ENCODE measurements around the gene ADSS1.
"Not testable (repeated sequence)": the region's sequence is repeated elsewhere in the genome, so short reads cannot be mapped to it uniquely, and the experiment has no call there.

ADSS1 gene

GRCh38 chr14:104750753-104751057, 26.7 kb downstream of the ADSS1 start:
- not testable (repeated sequence) for H3K27ac ChIP-seq (ENCODE audit: low read depth, low read length); H3K9ac ChIP-seq (ENCODE audit: low read depth in 1 of 2, low read length in 2 of 2); H3K4me3 ChIP-seq (ENCODE audit: low read depth in 1 of 2, low read length in 2 of 2); H3K36me3 ChIP-seq (ENCODE audit: control insufficient read depth in 1 of 2, insufficient read depth in 2 of 2, low read length in 2 of 2); H3K27me3 ChIP-seq (ENCODE audit: control insufficient read depth in 1 of 2, insufficient read depth in 2 of 2, low read length in 2 of 2); H3K9me3 ChIP-seq (ENCODE audit: control insufficient read depth in 1 of 2, low read length in 2 of 2)
- H3K4me1 ChIP-seq (ENCODE audit: control insufficient read depth in 1 of 2, insufficient read depth in 2 of 2, low read length in 2 of 2), result peaks cover 58 to 59% of the 10 kb centered on the region in 2 donors

GRCh38 chr14:104751539-104752422, 27.8 kb downstream of the ADSS1 start:
- Histone ChIP-seq H3K9me3 (ENCODE audit: control insufficient read depth in 1 of 2, low read length in 2 of 2) (no peaks in the 10 kb centered on the region), H3K27ac (ENCODE audit: low read depth, low read length) (peak overlapping the region; percentile 73), H3K4me3 (ENCODE audit: low read depth in 1 of 2, low read length in 2 of 2) (peak overlapping the region; percentile 61 to 76), H3K27me3 (ENCODE audit: control insufficient read depth in 1 of 2, insufficient read depth in 2 of 2, low read length in 2 of 2) (no peaks in the 10 kb centered on the region), H3K9ac (ENCODE audit: low read depth in 1 of 2, low read length in 2 of 2) (peak overlapping the region; percentile 54 to 77), H3K36me3 (ENCODE audit: control insufficient read depth in 1 of 2, insufficient read depth in 2 of 2, low read length in 2 of 2) (peaks cover 9 to 16% of the 10 kb centered on the region in 2 donors), H3K4me1 (ENCODE audit: control insufficient read depth in 1 of 2, insufficient read depth in 2 of 2, low read length in 2 of 2) (peaks cover 55 to 60% of the 10 kb centered on the region in 2 donors)

- peaks cover 14 to 22% of the 10 kb centered on the region in 2 donors for H3K36me3 ChIP-seq (ENCODE audit: control insufficient read depth in 1 of 2, insufficient read depth in 2 of 2, low read length in 2 of 2)
- H3K4me3 ChIP-seq (ENCODE audit: low read depth in 1 of 2, low read length in 2 of 2), result peak overlapping the region; percentile 61 to 76
- H3K27me3 ChIP-seq (ENCODE audit: control insufficient read depth in 1 of 2, insufficient read depth in 2 of 2, low read length in 2 of 2), result no peaks in the 10 kb centered on the region
- peak overlapping the region; percentile 73 for H3K27ac ChIP-seq (ENCODE audit: low read depth, low read length)
- peak overlapping the region; percentile 54 to 77 for H3K9ac ChIP-seq (ENCODE audit: low read depth in 1 of 2, low read length in 2 of 2)
- no peaks in the 10 kb centered on the region for H3K9me3 ChIP-seq (ENCODE audit: control insufficient read depth in 1 of 2, low read length in 2 of 2)
- peaks cover 55 to 60% of the 10 kb centered on the region in 2 donors for H3K4me1 ChIP-seq (ENCODE audit: control insufficient read depth in 1 of 2, insufficient read depth in 2 of 2, low read length in 2 of 2)
Observed at GRCh38 chr14:104752423-104752734, 28.4 kb downstream of the ADSS1 start.

- Histone ChIP-seq H3K4me1 (ENCODE audit: control insufficient read depth in 1 of 2, insufficient read depth in 2 of 2, low read length in 2 of 2) (peaks cover 55 to 60% of the 10 kb centered on the region in 2 donors), H3K9me3 (ENCODE audit: control insufficient read depth in 1 of 2, low read length in 2 of 2) (no peaks in the 10 kb centered on the region), H3K9ac (ENCODE audit: low read depth in 1 of 2, low read length in 2 of 2) (peak within 1 kb of the TSS; percentile 82 to 95), H3K36me3 (ENCODE audit: control insufficient read depth in 1 of 2, insufficient read depth in 2 of 2, low read length in 2 of 2) (peaks cover 15 to 27% of the 10 kb centered on the region in 2 donors), H3K4me3 (ENCODE audit: low read depth in 1 of 2, low read length in 2 of 2) (peak within 1 kb of the TSS; percentile 92 to 94), H3K27ac (ENCODE audit: low read depth, low read length) (peak within 1 kb of the TSS; percentile 73), H3K27me3 (ENCODE audit: control insufficient read depth in 1 of 2, insufficient read depth in 2 of 2, low read length in 2 of 2) (no peaks in the 10 kb centered on the region)
Observed at GRCh38 chr14:104752735-104753527, 28.9 kb downstream of the ADSS1 start, which contains the start of gene SIVA1. TSS of gene SIVA1 (plus strand) at chr14:104753147. CDS start at chr14:104753202, 55 bp downstream.

DNA sequence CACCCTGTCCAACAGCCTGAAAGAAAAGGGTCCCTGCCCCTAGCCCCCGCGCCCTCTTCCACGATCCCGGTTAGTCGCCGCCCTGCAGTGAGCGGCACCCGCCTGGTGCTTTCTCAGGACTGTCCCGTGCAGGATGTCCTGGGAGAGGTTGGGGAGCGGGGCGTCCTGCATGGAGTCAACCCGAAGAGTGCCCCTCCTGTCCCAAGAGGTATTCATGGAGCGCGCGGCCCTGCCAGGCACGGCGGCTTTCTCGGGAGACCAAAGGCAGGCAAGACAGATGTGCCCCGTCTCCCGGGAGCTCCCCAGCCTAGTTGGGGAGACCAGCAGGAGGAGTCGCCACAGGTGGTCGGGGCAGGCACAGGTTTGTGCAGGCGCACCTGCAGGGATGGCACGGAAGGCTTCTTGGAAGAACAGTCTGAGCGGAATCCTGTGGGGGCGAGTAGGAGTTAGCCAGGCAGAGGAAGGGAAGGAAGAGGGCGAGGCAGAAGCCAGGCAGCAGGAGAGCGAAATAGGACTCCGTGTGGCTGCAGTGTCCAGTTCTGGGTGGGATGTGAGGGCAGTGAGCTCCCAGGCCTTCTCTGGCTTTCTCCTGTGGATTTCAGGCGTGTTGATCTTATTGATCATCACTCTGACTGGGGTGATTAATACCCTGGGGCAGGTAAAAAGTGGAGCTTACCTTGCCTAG, 29.6 kb downstream of the ADSS1 start:
- Histone ChIP-seq H3K4me1 (ENCODE audit: control insufficient read depth in 1 of 2, insufficient read depth in 2 of 2, low read length in 2 of 2) (peaks cover 51 to 56% of the 10 kb centered on the region in 2 donors), H3K36me3 (ENCODE audit: control insufficient read depth in 1 of 2, insufficient read depth in 2 of 2, low read length in 2 of 2) (peaks cover 17 to 33% of the 10 kb centered on the region in 2 donors), H3K27ac (ENCODE audit: low read depth, low read length) (peak overlapping the region; percentile 46), H3K27me3 (ENCODE audit: control insufficient read depth in 1 of 2, insufficient read depth in 2 of 2, low read length in 2 of 2) (no peaks in the 10 kb centered on the region), H3K4me3 (ENCODE audit: low read depth in 1 of 2, low read length in 2 of 2) (peak overlapping the region; percentile 92 to 94), H3K9ac (ENCODE audit: low read depth in 1 of 2, low read length in 2 of 2) (peak overlapping the region; percentile 82 to 95), H3K9me3 (ENCODE audit: control insufficient read depth in 1 of 2, low read length in 2 of 2) (no peaks in the 10 kb centered on the region)

DNA sequence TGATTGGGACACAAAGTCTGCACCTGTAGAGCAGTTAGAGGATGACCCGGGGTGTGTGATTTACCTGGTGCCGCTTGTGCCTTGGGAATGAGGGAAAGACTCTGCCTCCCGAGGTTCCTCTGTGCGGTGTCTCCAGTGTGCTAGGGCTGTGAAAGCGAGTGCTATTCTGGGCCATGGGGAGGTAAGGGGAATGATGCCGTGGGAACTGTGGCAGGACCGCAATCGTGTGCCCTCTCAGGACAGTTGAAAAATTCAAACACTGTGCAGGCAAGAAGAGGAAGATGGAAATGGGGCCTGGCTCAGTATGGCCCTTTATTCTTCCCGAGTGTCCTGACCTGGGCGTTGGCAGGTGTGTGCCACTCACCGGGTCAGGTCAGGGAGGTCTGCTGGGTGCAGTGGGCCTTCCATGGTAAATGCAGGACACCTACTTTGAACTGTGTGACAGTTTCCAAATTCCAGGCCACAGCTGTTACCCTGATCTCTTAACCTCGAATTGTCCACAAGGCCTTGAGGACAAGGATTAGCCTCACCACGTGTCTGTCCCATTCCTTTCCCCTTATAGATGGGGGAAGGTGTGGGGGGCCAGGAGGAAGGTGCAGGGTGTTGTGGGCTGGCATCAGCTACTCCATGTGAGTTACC, 30.3 kb downstream of the ADSS1 start:
- Histone ChIP-seq H3K36me3 (ENCODE audit: control insufficient read depth in 1 of 2, insufficient read depth in 2 of 2, low read length in 2 of 2) (peaks cover 20 to 39% of the 10 kb centered on the region in 2 donors), H3K27me3 (ENCODE audit: control insufficient read depth in 1 of 2, insufficient read depth in 2 of 2, low read length in 2 of 2) (no peaks in the 10 kb centered on the region), H3K9ac (ENCODE audit: low read depth in 1 of 2, low read length in 2 of 2) (peak overlapping the region; percentile 82 to 95), H3K4me3 (ENCODE audit: low read depth in 1 of 2, low read length in 2 of 2) (peak overlapping the region; percentile 92 to 94), H3K4me1 (ENCODE audit: control insufficient read depth in 1 of 2, insufficient read depth in 2 of 2, low read length in 2 of 2) (peaks cover 44 to 50% of the 10 kb centered on the region in 2 donors), H3K27ac (ENCODE audit: low read depth, low read length) (no peak overlapping the region), H3K9me3 (ENCODE audit: control insufficient read depth in 1 of 2, low read length in 2 of 2) (no peaks in the 10 kb centered on the region)

- peaks cover 20 to 52% of the 10 kb centered on the region in 2 donors for H3K36me3 ChIP-seq (ENCODE audit: control insufficient read depth in 1 of 2, insufficient read depth in 2 of 2, low read length in 2 of 2)
- H3K27ac ChIP-seq (ENCODE audit: low read depth, low read length), result no peak overlapping the region
- no peaks in the 10 kb centered on the region for H3K27me3 ChIP-seq (ENCODE audit: control insufficient read depth in 1 of 2, insufficient read depth in 2 of 2, low read length in 2 of 2)
- peak overlapping the region in 1 of 2 donors; percentile 7 for H3K4me3 ChIP-seq (ENCODE audit: low read depth in 1 of 2, low read length in 2 of 2)
- peaks cover 31 to 37% of the 10 kb centered on the region in 2 donors for H3K4me1 ChIP-seq (ENCODE audit: control insufficient read depth in 1 of 2, insufficient read depth in 2 of 2, low read length in 2 of 2)
- no peaks in the 10 kb centered on the region for H3K9me3 ChIP-seq (ENCODE audit: control insufficient read depth in 1 of 2, low read length in 2 of 2)
- no peak overlapping the region for H3K9ac ChIP-seq (ENCODE audit: low read depth in 1 of 2, low read length in 2 of 2)
Observed at GRCh38 chr14:104755621-104756020, 31.6 kb downstream of the ADSS1 start.

- H3K27ac ChIP-seq (ENCODE audit: low read depth, low read length), result no peak overlapping the region
- no peaks in the 10 kb centered on the region for H3K27me3 ChIP-seq (ENCODE audit: control insufficient read depth in 1 of 2, insufficient read depth in 2 of 2, low read length in 2 of 2)
- peaks cover 22 to 62% of the 10 kb centered on the region in 2 donors for H3K36me3 ChIP-seq (ENCODE audit: control insufficient read depth in 1 of 2, insufficient read depth in 2 of 2, low read length in 2 of 2)
- no peaks in the 10 kb centered on the region for H3K9me3 ChIP-seq (ENCODE audit: control insufficient read depth in 1 of 2, low read length in 2 of 2)
- H3K4me1 ChIP-seq (ENCODE audit: control insufficient read depth in 1 of 2, insufficient read depth in 2 of 2, low read length in 2 of 2), result peaks cover 30 to 37% of the 10 kb centered on the region in 2 donors
- H3K4me3 ChIP-seq (ENCODE audit: low read depth in 1 of 2, low read length in 2 of 2), result no peak overlapping the region
- no peak overlapping the region for H3K9ac ChIP-seq (ENCODE audit: low read depth in 1 of 2, low read length in 2 of 2)
Observed at GRCh38 chr14:104756477-104757237, 32.6 kb downstream of the ADSS1 start.

DNA sequence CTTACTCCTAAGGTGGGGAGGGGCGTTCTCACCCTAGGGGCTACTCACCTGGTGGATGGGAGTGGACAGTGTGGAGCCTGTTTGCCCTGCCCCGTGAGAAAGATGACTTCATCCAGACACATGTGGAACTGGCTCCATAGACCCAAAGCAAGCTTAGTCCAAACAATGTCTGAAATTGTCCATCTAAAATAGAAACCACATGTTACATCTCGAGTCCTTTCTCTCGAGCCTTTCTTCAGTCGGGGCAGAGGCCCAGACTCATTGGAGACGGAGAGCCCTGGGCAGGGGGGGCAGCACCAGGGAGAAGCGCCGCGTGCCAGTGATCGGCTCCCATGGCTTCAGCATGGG, 33.2 kb downstream of the ADSS1 start:
- H3K36me3 ChIP-seq (ENCODE audit: control insufficient read depth in 1 of 2, insufficient read depth in 2 of 2, low read length in 2 of 2), result peaks cover 22 to 62% of the 10 kb centered on the region in 2 donors

More for the DNA sequence above, 33.2 kb downstream of the ADSS1 start:
- peaks cover 27 to 32% of the 10 kb centered on the region in 2 donors for H3K4me1 ChIP-seq (ENCODE audit: control insufficient read depth in 1 of 2, insufficient read depth in 2 of 2, low read length in 2 of 2)
- no peak overlapping the region for H3K9ac ChIP-seq (ENCODE audit: low read depth in 1 of 2, low read length in 2 of 2)
- no peaks in the 10 kb centered on the region for H3K9me3 ChIP-seq (ENCODE audit: control insufficient read depth in 1 of 2, low read length in 2 of 2)
- no peaks in the 10 kb centered on the region for H3K27me3 ChIP-seq (ENCODE audit: control insufficient read depth in 1 of 2, insufficient read depth in 2 of 2, low read length in 2 of 2)
- no peak overlapping the region for H3K27ac ChIP-seq (ENCODE audit: low read depth, low read length)
- H3K4me3 ChIP-seq (ENCODE audit: low read depth in 1 of 2, low read length in 2 of 2), result no peak overlapping the region

All from duodenal mucosa (tissue), 2 donors.